ENCODE data around the gene XKR7.

XKR7 gene

GRCh38 chr20:31984981-31985471 lies 17.1 kb downstream of the XKR7 start:
- DNase-seq = peak; percentile 50

- DNase-seq = peak; percentile 45
These were observed 19.8 kb downstream of the XKR7 start for GRCh38 chr20:31987744-31988143.

- no peak for DNase-seq
These were observed 20.6 kb downstream of the XKR7 start for GRCh38 chr20:31988430-31989015.

GRCh38 chr20:31989030-31989645 lies 21.2 kb downstream of the XKR7 start:
- no peak for DNase-seq

GRCh38 chr20:31990641-31991338 lies 22.8 kb downstream of the XKR7 start:
- DNase-seq = peak; percentile 97

GRCh38 chr20:31991339-31991705 lies 23.4 kb downstream of the XKR7 start:
- peak; percentile 90 for DNase-seq

GRCh38 chr20:31992086-31992485 lies 24.1 kb downstream of the XKR7 start:
- DNase-seq = no peak

GRCh38 chr20:31996996-31997395 lies 29.0 kb downstream of the XKR7 start:
- no peak for DNase-seq

GRCh38 chr20:31998246-31998645 lies 30.3 kb downstream of the XKR7 start:
- no peak for DNase-seq

GRCh38 chr20:32003325-32003724 lies 35.4 kb downstream of the XKR7 start:
- DNase-seq = no peak

- no peak for DNase-seq
These were observed 37.0 kb downstream of the XKR7 start for GRCh38 chr20:32004963-32005362.

- no peak for DNase-seq
These were observed 38.1 kb downstream of the XKR7 start for GRCh38 chr20:32006053-32006452.

- DNase-seq = peak; percentile 90
These were observed 39.2 kb downstream of the XKR7 start for GRCh38 chr20:32006841-32007786.

- peak; percentile 95 for DNase-seq
These were observed 40.1 kb downstream of the XKR7 start for GRCh38 chr20:32007787-32008616.

- no peak for DNase-seq
These were observed 41.6 kb downstream of the XKR7 start for GRCh38 chr20:32009564-32009963.

- no peak for DNase-seq
These were observed 42.1 kb downstream of the XKR7 start, which contains the start of gene CCM2L for GRCh38 chr20:32010101-32010500. TSS of gene CCM2L (plus strand) at chr20:32010438. CDS start at chr20:32010455, 17 bp downstream.

- DNase-seq = peak; percentile 33
These were observed 42.7 kb downstream of the XKR7 start for GRCh38 chr20:32010666-32011065.

- no peak for DNase-seq
These were observed 44.3 kb downstream of the XKR7 start for GRCh38 chr20:32012159-32012688.

GRCh38 chr20:32013326-32013725 lies 45.4 kb downstream of the XKR7 start:
- no peak for DNase-seq

- peak; percentile 99 for DNase-seq
These were observed 49.8 kb downstream of the XKR7 start for GRCh38 chr20:32017711-32018251.

Measured in NCI-H69 (cell line).